Left ventricle myocardium inferior (tissue), 1 donor: ENCODE measurements around the gene STARD10. TPM values are rescaled to one million over a fixed set of nuclear protein-coding genes. Genes with fewer than 3 reads are reported as not detected.
A peak's percentile ranks its signal among the peaks of the same experiment; 100 is the strongest.

Experiments
- DNase-seq: peaks from one replicate; pipeline ENCODE4 v3.0.0-alpha.2; 2020
- H3K27ac ChIP-seq: fragments of 200-600 bp; replicated peaks from 2 replicates; pipeline ENCODE4 v1.8.0; 2021
- H3K27me3 ChIP-seq: fragments of 200-600 bp; 2 replicates; pipeline ENCODE4 v1.8.0; 2021; ENCODE audit warnings: low read depth
- H3K36me3 ChIP-seq: fragments of 200-600 bp; 2 replicates; pipeline ENCODE4 v1.8.0; 2021
- H3K4me1 ChIP-seq: fragments of 200-600 bp; 2 replicates; pipeline ENCODE4 v1.8.0; 2021
- H3K4me3 ChIP-seq: fragments of 200-600 bp; 2 replicates; pipeline ENCODE4 v1.8.0; 2021; ENCODE audit warnings: mild to moderate bottlenecking, moderate library complexity
- H3K9me3 ChIP-seq: fragments of 200-600 bp; replicated peaks from 2 replicates; pipeline ENCODE4 v1.8.0; 2021
- intact Hi-C: fragments of 100-400 bp; cut with micrococcal nuclease; formaldehyde crosslinking; loops from one replicate; pipeline ENCODE4 v1.11.0; 2022
- total RNA-seq: library from RNA; stranded (reverse); fragmentation: NEBNext Ultra II Directional; extraction: Animal tissue kit (Norgen Biotek cat#: 25700); gene quantifications from one replicate; pipeline ENCODE4 v1.2.1, GENCODE V29; 2021
- TF ChIP-seq, protein P1 (sequence below): fragments of 200-600 bp; IDR thresholded peaks from 2 replicates; pipeline ENCODE4 v1.8.0; 2021; ENCODE audit warnings: antibody characterized with exemption, mild to moderate bottlenecking, borderline replicate concordance
- donor health status: DM: no; HTN: yes; CAD: no; lungs with severe emphysema.

STARD10 gene
- total RNA-seq, 1 donor from 2014 or later, result 93.6 TPM

DNA sequence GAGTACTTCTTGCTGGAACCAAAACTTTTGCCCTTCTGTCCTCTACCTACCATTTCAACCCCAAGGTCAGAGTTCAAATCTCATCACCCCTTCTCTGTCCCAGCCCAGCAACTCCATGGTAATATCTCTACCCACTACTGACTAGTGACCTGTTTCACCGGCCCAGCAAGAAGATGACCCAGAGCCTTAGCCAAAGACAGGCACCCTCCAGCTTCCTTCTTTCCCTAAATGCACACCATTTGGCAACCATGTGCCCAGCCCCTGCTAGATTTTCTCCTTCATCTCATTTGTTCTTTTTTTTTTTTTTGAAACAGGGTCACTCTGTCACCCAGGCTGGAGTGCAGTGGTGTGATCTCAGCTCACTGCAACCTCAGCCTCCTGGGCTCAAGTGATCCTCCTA lies 56.5 kb downstream of the STARD10 start:
- TF ChIP-seq, protein P1, sequence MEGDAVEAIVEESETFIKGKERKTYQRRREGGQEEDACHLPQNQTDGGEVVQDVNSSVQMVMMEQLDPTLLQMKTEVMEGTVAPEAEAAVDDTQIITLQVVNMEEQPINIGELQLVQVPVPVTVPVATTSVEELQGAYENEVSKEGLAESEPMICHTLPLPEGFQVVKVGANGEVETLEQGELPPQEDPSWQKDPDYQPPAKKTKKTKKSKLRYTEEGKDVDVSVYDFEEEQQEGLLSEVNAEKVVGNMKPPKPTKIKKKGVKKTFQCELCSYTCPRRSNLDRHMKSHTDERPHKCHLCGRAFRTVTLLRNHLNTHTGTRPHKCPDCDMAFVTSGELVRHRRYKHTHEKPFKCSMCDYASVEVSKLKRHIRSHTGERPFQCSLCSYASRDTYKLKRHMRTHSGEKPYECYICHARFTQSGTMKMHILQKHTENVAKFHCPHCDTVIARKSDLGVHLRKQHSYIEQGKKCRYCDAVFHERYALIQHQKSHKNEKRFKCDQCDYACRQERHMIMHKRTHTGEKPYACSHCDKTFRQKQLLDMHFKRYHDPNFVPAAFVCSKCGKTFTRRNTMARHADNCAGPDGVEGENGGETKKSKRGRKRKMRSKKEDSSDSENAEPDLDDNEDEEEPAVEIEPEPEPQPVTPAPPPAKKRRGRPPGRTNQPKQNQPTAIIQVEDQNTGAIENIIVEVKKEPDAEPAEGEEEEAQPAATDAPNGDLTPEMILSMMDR, result no peak
- Histone ChIP-seq H3K4me1 (peaks cover 50% of the 10 kb centered on the region), H3K27me3 (no peaks in the 10 kb centered on the region), H3K9me3 (no peaks in the 10 kb centered on the region), H3K36me3 (no peaks in the 10 kb centered on the region), H3K27ac (peak overlapping the region; percentile 38), H3K4me3 (no peak overlapping the region)
- intact Hi-C loops, result no loop called here
- DNase-seq, result no peak

DNA sequence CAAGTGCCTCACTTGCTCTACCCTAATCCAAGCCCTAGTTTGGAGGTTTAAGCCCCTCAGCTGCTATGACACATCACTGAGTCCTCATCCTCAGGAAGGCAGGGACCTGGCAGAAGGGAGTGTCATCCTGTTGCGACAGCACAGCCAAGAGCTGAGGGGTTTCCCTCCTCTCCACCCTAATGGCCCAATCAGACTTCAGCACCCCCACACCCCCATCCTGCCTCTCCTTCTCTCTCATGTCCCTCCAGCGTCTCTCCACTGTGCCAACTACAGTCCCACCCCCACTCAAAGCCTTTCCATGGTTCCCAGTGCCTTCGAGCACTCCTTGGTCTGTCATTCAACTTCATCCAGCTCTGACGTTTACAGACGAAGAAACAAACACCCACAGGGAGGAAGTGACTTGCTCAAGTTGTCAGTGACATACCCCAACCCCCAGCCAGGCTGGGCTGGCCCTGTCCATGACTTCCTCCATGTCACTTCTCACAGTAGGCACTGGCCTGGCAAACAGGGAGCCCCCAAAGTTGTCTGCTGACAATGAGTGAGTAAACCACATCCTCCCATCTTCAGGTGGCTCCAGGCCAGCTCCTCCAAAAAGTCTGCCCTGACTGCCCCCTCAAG lies 57.3 kb downstream of the STARD10 start:
- Histone ChIP-seq H3K9me3 (no peaks in the 10 kb centered on the region), H3K27ac (peak overlapping the region; percentile 38), H3K36me3 (peaks cover under 1% of the 10 kb centered on the region), H3K4me1 (peaks cover 42% of the 10 kb centered on the region), H3K4me3 (no peak overlapping the region), H3K27me3 (no peaks in the 10 kb centered on the region)
- peak; percentile 42 for DNase-seq
- TF ChIP-seq, protein P1, result no peak
- intact Hi-C loops, result no loop called here

DNA sequence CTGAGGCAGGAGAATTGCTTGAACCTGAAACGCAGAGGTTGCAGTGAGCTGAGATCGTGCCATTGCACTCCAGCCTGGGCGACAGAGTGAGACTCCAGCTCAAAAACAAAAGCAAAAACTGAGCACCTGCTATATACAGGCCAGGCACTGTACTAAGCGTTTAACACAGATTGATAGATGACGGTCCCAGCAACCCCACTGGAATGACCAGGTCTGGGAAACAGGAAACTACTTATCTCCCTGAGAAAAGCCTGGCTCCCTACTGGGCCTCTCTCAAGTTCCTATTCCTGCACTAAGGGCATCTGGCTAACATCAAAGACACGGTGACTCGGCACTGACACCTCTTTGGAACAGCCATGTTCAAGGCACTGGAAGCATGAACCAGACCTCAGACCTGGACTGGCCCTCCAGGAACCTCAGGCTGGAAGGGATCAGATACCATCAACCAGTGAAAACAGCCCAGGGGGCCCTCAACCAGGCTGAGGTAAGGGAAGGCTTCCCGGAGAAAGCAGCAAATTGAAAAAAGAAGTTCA lies 58.3 kb downstream of the STARD10 start:
- TF ChIP-seq, protein P1, result no peak
- Histone ChIP-seq H3K9me3 (no peaks in the 10 kb centered on the region), H3K36me3 (peaks cover 7% of the 10 kb centered on the region), H3K27ac (peak overlapping the region; percentile 70), H3K4me3 (no peak overlapping the region), H3K4me1 (peaks cover 32% of the 10 kb centered on the region), H3K27me3 (no peaks in the 10 kb centered on the region)
- intact Hi-C loops, result no loop called here
- DNase-seq, result peak; percentile 57

DNA sequence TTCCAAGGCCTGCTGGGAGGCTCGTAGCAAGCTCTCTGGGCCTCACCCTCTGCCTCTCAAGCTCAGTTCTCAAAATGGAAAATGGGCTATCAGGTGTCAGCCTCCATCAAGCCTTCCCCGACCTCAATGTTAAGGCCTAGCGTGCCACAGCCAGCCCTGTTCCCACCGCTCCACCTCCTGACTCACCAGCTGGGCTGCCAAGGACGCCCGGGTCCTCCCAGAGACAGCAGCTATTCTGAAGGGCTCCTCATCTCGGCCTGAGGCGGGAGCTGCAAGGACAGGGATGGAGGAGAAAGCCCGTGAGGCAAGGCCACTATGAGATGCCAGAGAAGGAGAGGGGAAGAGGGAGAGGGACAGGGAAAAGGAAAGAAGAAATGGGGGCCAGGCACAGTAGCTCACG lies 61.5 kb downstream of the STARD10 start:
- intact Hi-C loops, result no loop called here
- Histone ChIP-seq H3K27ac (no peak overlapping the region), H3K27me3 (no peaks in the 10 kb centered on the region), H3K4me3 (no peak overlapping the region), H3K9me3 (no peaks in the 10 kb centered on the region), H3K4me1 (peaks cover 24% of the 10 kb centered on the region), H3K36me3 (peaks cover 7% of the 10 kb centered on the region)
- TF ChIP-seq, protein P1, result no peak
- no peak for DNase-seq

DNA sequence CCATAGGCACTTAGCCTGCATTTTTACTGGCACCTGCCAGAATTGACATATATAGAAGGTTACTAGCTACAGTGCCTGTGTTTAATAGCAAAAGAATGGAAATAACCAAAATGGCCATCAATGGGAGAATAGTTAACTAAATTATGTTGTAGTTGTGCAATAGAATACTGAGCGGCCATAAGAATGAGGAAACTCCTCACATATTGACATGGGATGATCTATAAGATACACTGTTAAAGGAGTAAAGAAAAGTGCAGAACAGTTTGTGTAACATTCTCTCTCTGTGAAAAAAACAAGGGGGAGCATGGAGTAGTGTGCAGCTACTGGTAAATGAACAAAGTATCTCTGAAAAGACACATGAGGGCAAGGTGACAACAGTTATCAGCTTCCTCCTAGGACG lies 63.1 kb downstream of the STARD10 start:
- Histone ChIP-seq H3K4me3 (no peak overlapping the region), H3K4me1 (peaks cover 12% of the 10 kb centered on the region)
- intact Hi-C loops, result no loop called here

More for the DNA sequence above, 63.1 kb downstream of the STARD10 start:
- no peaks in the 10 kb centered on the region for H3K27me3 ChIP-seq
- H3K36me3 ChIP-seq, result peaks cover 7% of the 10 kb centered on the region
- H3K9me3 ChIP-seq, result no peaks in the 10 kb centered on the region
- H3K27ac ChIP-seq, result no peak overlapping the region
- TF ChIP-seq, protein P1, result no peak
- no peak for DNase-seq
